Naive thymus-derived CD4-positive, alpha-beta T cell (primary cell): ENCODE data around the gene ZNF445. TPM values are rescaled to one million over a fixed set of nuclear protein-coding genes. Genes with fewer than 3 reads are reported as not detected.

Experiments
- ATAC-seq: fragments of 150-1000 bp; cut with Tn5 transposase; 2 replicates; pipeline ENCODE4 v1.10.0; 2021; ENCODE audit warnings: mild to moderate bottlenecking, moderate library complexity
- CTCF ChIA-PET: fragments of 350-600 bp; sonication (Branson Sonifier 250); formaldehyde crosslinking; loops from one replicate; lab custom pipeline; 2021; ENCODE audit warnings: antibody characterized with exemption; lab: Charles Lee
- POLR2A ChIA-PET: fragments of 350-600 bp; sonication (Branson Sonifier 250); formaldehyde crosslinking; loops from one replicate; lab custom pipeline; 2021; ENCODE audit warnings: antibody characterized with exemption, inconsistent platforms; lab: Charles Lee
- DNase-seq, 9 donors: peaks; one replicate each; pipeline versions ENCODE4 v3.0.0 to v3.0.0-alpha.2; 2020 to 2022; ENCODE audit warnings: mixed read lengths in 1 of 9
- H3K27ac ChIP-seq: one replicate; pipeline ENCODE4 v1.7.0; 2013; ENCODE audit warnings: mild to moderate bottlenecking, low read depth, low read length, moderate library complexity
- H3K27me3 ChIP-seq, 2 donors: one replicate each; pipeline ENCODE4 v1.7.0; 2013; ENCODE audit warnings: low read length in 2 of 2, mild to moderate bottlenecking in 2 of 2, moderate library complexity in 2 of 2; ENCODE audit not compliant: control insufficient read depth in 2 of 2, insufficient read depth in 2 of 2
- H3K36me3 ChIP-seq, 3 experiments: 1 replicate in 2 of 3; 2 replicates in 1 of 3; pipeline ENCODE4 v1.7.0; 2013; ENCODE audit warnings: low read length in 3 of 3, mild to moderate bottlenecking in 3 of 3, moderate library complexity in 1 of 3; ENCODE audit not compliant: insufficient read depth in 3 of 3, control insufficient read depth in 2 of 3
- H3K4me1 ChIP-seq, 2 donors: one replicate each; pipeline ENCODE4 v1.7.0; 2013; ENCODE audit warnings: low read length in 2 of 2, mild to moderate bottlenecking in 2 of 2, moderate library complexity in 1 of 2; ENCODE audit not compliant: control insufficient read depth in 2 of 2, insufficient read depth in 2 of 2
- H3K4me3 ChIP-seq: 2 replicates; pipeline ENCODE4 v1.7.0; 2013; ENCODE audit warnings: mild to moderate bottlenecking, low read length
- H3K9me3 ChIP-seq, 3 experiments: 1 replicate in 2 of 3; 2 replicates in 1 of 3; pipeline ENCODE4 v1.7.0; 2013; ENCODE audit warnings: low read length in 3 of 3; ENCODE audit not compliant: control insufficient read depth in 2 of 3
- H3K27ac Mint-ChIP-seq, 9 donors: one replicate each; pipeline ENCODE4 v1.8.0; 2020 to 2022; ENCODE audit warnings: mixed read lengths in 9 of 9, mild to moderate bottlenecking in 8 of 9, moderate library complexity in 5 of 9, inconsistent platforms in 2 of 9
- H3K27me3 Mint-ChIP-seq, 5 donors: one replicate each; pipeline ENCODE4 v1.8.0; 2021 to 2022; ENCODE audit warnings: mixed read lengths in 5 of 5, mild to moderate bottlenecking in 1 of 5
- H3K36me3 Mint-ChIP-seq, 5 donors: one replicate each; pipeline ENCODE4 v1.8.0; 2020 to 2022; ENCODE audit warnings: mixed read lengths in 5 of 5, mild to moderate bottlenecking in 3 of 5, inconsistent platforms in 1 of 5
- H3K4me1 Mint-ChIP-seq, 7 donors: one replicate each; pipeline ENCODE4 v1.8.0; 2020 to 2022; ENCODE audit warnings: mixed read lengths in 7 of 7, mild to moderate bottlenecking in 3 of 7, inconsistent platforms in 1 of 7
- H3K4me3 Mint-ChIP-seq, 10 donors: one replicate each; pipeline ENCODE4 v1.8.0; 2020 to 2022; ENCODE audit warnings: mild to moderate bottlenecking in 10 of 10, mixed read lengths in 10 of 10, moderate library complexity in 6 of 10, inconsistent platforms in 2 of 10
- H3K9me3 Mint-ChIP-seq, 11 donors: one replicate each; pipeline ENCODE4 v1.8.0; 2020 to 2022; ENCODE audit warnings: mixed read lengths in 11 of 11, mild to moderate bottlenecking in 4 of 11, inconsistent platforms in 1 of 11, moderate library complexity in 1 of 11
- intact Hi-C, 2 donors: fragments of 100-400 bp; cut with micrococcal nuclease; formaldehyde crosslinking; loops; one replicate each; pipeline ENCODE4 v1.15.1; 2023
- polyA plus RNA-seq, 2 donors: library from polyadenylated mRNA; unstranded; fragments of 300-500 nt; fragmentation: Illumina TruSeq; gene quantifications; one replicate each; pipeline ENCODE4 v1.2.3, GENCODE V29; 2021
- total RNA-seq, 6 experiments: library from RNA in 5 of 6; stranded (reverse) in 5 of 6; gene quantifications; 1 replicate in 5 of 6; 2 replicates in 1 of 6; pipeline ENCODE4 v1.2.3 and lab custom pipeline; 2021 to 2026

The ZNF445 gene
- total and polyA plus RNA-seq, 7 experiments from 2014 or later, result 5.1 to 37.6 (median 17.3) TPM

GRCh38 chr3:44446929-44447328 is 30.5 kb downstream of the ZNF445 start:
- Histone ChIP-seq H3K4me3 (no peak overlapping the region), H3K27me3 (no peaks in the 10 kb centered on the region), H3K9me3 (peaks cover 0 to 14% (median 0%) of the 10 kb centered on the region in 3 experiments), H3K36me3 (peaks cover 17 to 70% (median 29%) of the 10 kb centered on the region in 3 experiments), H3K4me1 (no peaks in the 10 kb centered on the region), H3K27ac (no peak overlapping the region)
- no peaks in the 10 kb centered on the region for H3K27me3 Mint-ChIP-seq
- H3K27ac Mint-ChIP-seq, result no peak overlapping the region
- CTCF ChIA-PET, result no interaction called here
- intact Hi-C loops, result no loop called here
- peaks cover 2 to 40% (median 13%) of the 10 kb centered on the region in 11 donors for H3K9me3 Mint-ChIP-seq
- DNase-seq (no peak), ATAC-seq (no peak)
- H3K4me3 Mint-ChIP-seq, result no peak overlapping the region
- peaks cover 42 to 82% (median 69%) of the 10 kb centered on the region in 5 donors for H3K36me3 Mint-ChIP-seq
- POLR2A ChIA-PET, result no interaction called here
- peaks cover 8 to 22% (median 20%) of the 10 kb centered on the region in 7 donors for H3K4me1 Mint-ChIP-seq

- peaks cover 42 to 76% (median 68%) of the 10 kb centered on the region in 5 donors for H3K36me3 Mint-ChIP-seq
- H3K27me3 ChIP-seq, result no peaks in the 10 kb centered on the region
- H3K4me3 ChIP-seq, result no peak overlapping the region
- DNase-seq, result no peak
- ChIA-PET CTCF (no interaction called here), POLR2A (interaction anchor here (1.0 kb wide), 1 partner anchor 108 kb away, joined by 3 read pairs; the partner anchor contains the start of gene TCAIM)
- H3K9me3 Mint-ChIP-seq, result peaks cover 2 to 37% (median 13%) of the 10 kb centered on the region in 11 donors
- H3K4me1 Mint-ChIP-seq, result peaks cover 6 to 32% (median 26%) of the 10 kb centered on the region in 7 donors
- H3K4me3 Mint-ChIP-seq, result no peak overlapping the region
- H3K27ac ChIP-seq, result no peak overlapping the region
- peaks cover 0 to 6% of the 10 kb centered on the region in 2 donors for H3K4me1 ChIP-seq
- H3K27ac Mint-ChIP-seq, result peak overlapping the region in 7 of 9 donors; percentile 4 to 90 (median 48)
- ATAC-seq, result no peak
- H3K9me3 ChIP-seq, result peaks cover 0 to 14% (median 0%) of the 10 kb centered on the region in 3 experiments
- no peaks in the 10 kb centered on the region for H3K27me3 Mint-ChIP-seq
- intact Hi-C loops, result no loop called here
- peaks cover 17 to 63% (median 28%) of the 10 kb centered on the region in 3 experiments for H3K36me3 ChIP-seq
Observed at GRCh38 chr3:44445786-44446185, 31.7 kb downstream of the ZNF445 start.

- Histone ChIP-seq H3K4me3 (no peak overlapping the region), H3K4me1 (peaks cover 5 to 13% of the 10 kb centered on the region in 2 donors), H3K27me3 (no peaks in the 10 kb centered on the region), H3K27ac (no peak overlapping the region), H3K36me3 (peaks cover 17 to 57% (median 23%) of the 10 kb centered on the region in 3 experiments), H3K9me3 (peaks cover 0 to 14% (median 0%) of the 10 kb centered on the region in 3 experiments)
- ATAC-seq, result no peak
- no peak for DNase-seq
- Mint-ChIP-seq H3K4me3 (no peak overlapping the region), H3K27ac (peak overlapping the region; percentile 3 to 90 (median 48)), H3K27me3 (no peaks in the 10 kb centered on the region), H3K36me3 (peaks cover 35 to 73% (median 62%) of the 10 kb centered on the region in 5 donors), H3K9me3 (peaks cover 2 to 34% (median 13%) of the 10 kb centered on the region in 11 donors), H3K4me1 (peaks cover 13 to 39% (median 33%) of the 10 kb centered on the region in 7 donors)
- ChIA-PET CTCF (no interaction called here), POLR2A (interaction anchor here (1.0 kb wide), 1 partner anchor 107 kb away, joined by 3 read pairs; the partner anchor contains the start of gene TCAIM)
- intact Hi-C loops, result loop anchor here in 1 of 2 donors (5.0 kb wide), 1 partner anchor 32 kb away; the partner anchor contains the start of gene ZNF445
Observed at GRCh38 chr3:44444896-44445691, 32.4 kb downstream of the ZNF445 start.

GRCh38 chr3:44444437-44444836 is 33.0 kb downstream of the ZNF445 start:
- CTCF ChIA-PET, result no interaction called here
- Mint-ChIP-seq H3K4me3 (no peak overlapping the region), H3K27ac (peak overlapping the region in 7 of 9 donors; percentile 1 to 68 (median 65)), H3K36me3 (peaks cover 32 to 70% (median 60%) of the 10 kb centered on the region in 5 donors), H3K9me3 (peaks cover 2 to 32% (median 13%) of the 10 kb centered on the region in 11 donors), H3K27me3 (no peaks in the 10 kb centered on the region), H3K4me1 (peaks cover 18 to 45% (median 40%) of the 10 kb centered on the region in 7 donors)
- Histone ChIP-seq H3K27me3 (no peaks in the 10 kb centered on the region), H3K4me3 (no peak overlapping the region), H3K27ac (no peak overlapping the region), H3K36me3 (peaks cover 17 to 50% (median 20%) of the 10 kb centered on the region in 3 experiments), H3K4me1 (peaks cover 9 to 18% of the 10 kb centered on the region in 2 donors), H3K9me3 (peaks cover 0 to 14% (median 0%) of the 10 kb centered on the region in 3 experiments)
- POLR2A ChIA-PET, result no interaction called here
- intact Hi-C loops, result loop anchor here in 1 of 2 donors (5.0 kb wide), 1 partner anchor 33 kb away; the partner anchor contains the start of gene ZNF445
- ATAC-seq, result no peak
- no peak for DNase-seq

GRCh38 chr3:44442596-44443309 is 34.7 kb downstream of the ZNF445 start:
- DNase-seq, result peak in 1 of 9 donors; percentile 37
- intact Hi-C loops, result loop anchor here in 1 of 2 donors (5.0 kb wide), 1 partner anchor 35 kb away; the partner anchor contains the start of gene ZNF445
- Histone ChIP-seq H3K9me3 (peaks cover 0 to 2% (median 0%) of the 10 kb centered on the region in 3 experiments), H3K27me3 (no peaks in the 10 kb centered on the region), H3K4me1 (peaks cover 16 to 24% of the 10 kb centered on the region in 2 donors), H3K36me3 (peaks cover 2 to 33% (median 6%) of the 10 kb centered on the region in 3 experiments), H3K4me3 (no peak overlapping the region), H3K27ac (peak overlapping the region; percentile 65)
- ChIA-PET CTCF (no interaction called here), POLR2A (no interaction called here)
- Mint-ChIP-seq H3K4me1 (peaks cover 23 to 49% (median 45%) of the 10 kb centered on the region in 7 donors), H3K36me3 (peaks cover 15 to 57% (median 43%) of the 10 kb centered on the region in 5 donors), H3K27ac (peak overlapping the region; percentile 40 to 95 (median 82)), H3K27me3 (no peaks in the 10 kb centered on the region), H3K9me3 (peaks cover 0 to 15% (median 2%) of the 10 kb centered on the region in 11 donors), H3K4me3 (peak overlapping the region in 2 of 10 donors; percentile 21 to 55)
- ATAC-seq, result no peak
